Thyroid gland (tissue), 4 donors: ENCODE measurements around the gene AGR3. TPM values are rescaled to one million over a fixed set of nuclear protein-coding genes. Genes with fewer than 3 reads are reported as not detected.

ENCODE experiments used
- DNase-seq, 2 donors: peaks; one replicate each; pipeline ENCODE4 v3.0.0-alpha.2; 2019
- H3K27ac ChIP-seq, 3 donors: fragments of 200-600 bp; sonication (generic); 1 replicate in 2 of 3; 2 replicates in 1 of 3; pipeline ENCODE4 v1.5.1; 2016 to 2019; ENCODE audit warnings: mild to moderate bottlenecking in 1 of 3, moderate library complexity in 1 of 3
- H3K27me3 ChIP-seq: fragments of 200-600 bp; sonication (generic); one replicate; pipeline ENCODE4 v1.5.1; 2019
- H3K36me3 ChIP-seq, 2 donors: fragments of 200-600 bp; sonication (generic); one replicate each; pipeline ENCODE4 v1.5.1; 2016 to 2019
- H3K4me1 ChIP-seq, 2 donors: fragments of 200-600 bp; sonication (generic); one replicate each; pipeline ENCODE4 v1.5.1; 2017 to 2019
- H3K4me3 ChIP-seq, 3 donors: fragments of 200-600 bp; sonication (generic); replicated peaks in 1 of 3; 1 replicate in 2 of 3; 2 replicates in 1 of 3; pipeline ENCODE4 v1.5.1; 2016; ENCODE audit warnings: mild to moderate bottlenecking in 1 of 3
- H3K9me3 ChIP-seq: fragments of 200-600 bp; sonication (generic); one replicate; pipeline ENCODE4 v1.5.1; 2017
- POLR2A ChIP-seq, 2 donors: fragments of 450-650 bp; IDR thresholded peaks; one replicate each; pipeline ENCODE4 v1.6.1; 2017; ENCODE audit warnings: antibody characterized with exemption in 2 of 2, mild to moderate bottlenecking in 2 of 2, moderate library complexity in 1 of 2
- WGBS, 2 donors: methylation state at CpG; one replicate each; pipeline ENCODE4 v1.1.5; 2017; 5-methylcytosine and 5-hydroxymethylcytosine counted together
- intact Hi-C: fragments of 100-400 bp; cut with DNase I; formaldehyde crosslinking; loops from one replicate; pipeline ENCODE4 v1.15.1; 2023
- total RNA-seq, 4 donors: library from RNA; depleted of rRNA; stranded (reverse); fragments of >200 nt; gene quantifications; one replicate each; pipeline ENCODE4 v1.2.3, GENCODE V29; 2016
- TF ChIP-seq, protein P1 (sequence below), 6 experiments: fragments of 200-600 bp in 3 of 6; fragments of 450-650 bp in 3 of 6; sonication (generic) in 3 of 6; IDR thresholded peaks; one replicate each; pipeline ENCODE4 v1.5.1; 2016 to 2019; ENCODE audit warnings: antibody characterized with exemption in 6 of 6, mild to moderate bottlenecking in 2 of 6, inconsistent platforms in 1 of 6, moderate library complexity in 1 of 6

Gene AGR3
- total RNA-seq, 4 donors from 2014 or later, result 1.9 to 7.5 TPM; not detected in 2

DNA sequence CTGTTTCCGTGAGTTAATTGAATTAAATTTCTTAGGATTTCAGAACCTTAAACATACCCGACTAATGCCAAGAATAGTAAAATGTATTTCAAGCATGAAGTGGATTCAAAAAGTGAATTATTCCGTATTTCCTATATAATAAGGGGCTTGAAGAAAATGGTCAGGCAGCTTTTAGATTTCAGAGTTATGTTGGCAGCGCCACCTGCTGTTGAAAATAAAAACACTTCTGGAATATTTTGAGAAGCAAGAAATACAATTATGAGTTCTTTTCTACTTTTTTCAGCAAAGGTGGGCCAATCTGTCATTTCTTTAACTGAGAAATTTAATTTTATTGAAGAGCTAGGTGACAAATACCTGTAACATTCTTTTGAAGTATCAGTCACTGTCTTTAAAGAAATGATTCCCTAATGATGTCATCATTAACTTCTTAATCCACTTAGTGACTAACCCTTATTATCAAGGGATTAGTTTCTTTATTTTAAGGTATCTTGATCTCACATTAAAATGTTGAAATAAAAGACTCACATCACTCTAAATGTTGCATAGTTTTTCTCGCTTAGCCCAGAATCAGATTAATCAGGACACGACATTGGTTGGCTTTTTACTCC, 36.6 kb upstream of the AGR3 start:
- H3K4me1 ChIP-seq, result peaks cover 6 to 11% of the 10 kb centered on the region in 2 donors
- H3K27me3 ChIP-seq, result no peaks in the 10 kb centered on the region
- WGBS, 2 donors, result 50% methylated on average over 6 of the region's 6 CpGs
- TF ChIP-seq POLR2A (IDR thresholded peaks at IDR 0.05), result no peak
- TF ChIP-seq, protein P1, sequence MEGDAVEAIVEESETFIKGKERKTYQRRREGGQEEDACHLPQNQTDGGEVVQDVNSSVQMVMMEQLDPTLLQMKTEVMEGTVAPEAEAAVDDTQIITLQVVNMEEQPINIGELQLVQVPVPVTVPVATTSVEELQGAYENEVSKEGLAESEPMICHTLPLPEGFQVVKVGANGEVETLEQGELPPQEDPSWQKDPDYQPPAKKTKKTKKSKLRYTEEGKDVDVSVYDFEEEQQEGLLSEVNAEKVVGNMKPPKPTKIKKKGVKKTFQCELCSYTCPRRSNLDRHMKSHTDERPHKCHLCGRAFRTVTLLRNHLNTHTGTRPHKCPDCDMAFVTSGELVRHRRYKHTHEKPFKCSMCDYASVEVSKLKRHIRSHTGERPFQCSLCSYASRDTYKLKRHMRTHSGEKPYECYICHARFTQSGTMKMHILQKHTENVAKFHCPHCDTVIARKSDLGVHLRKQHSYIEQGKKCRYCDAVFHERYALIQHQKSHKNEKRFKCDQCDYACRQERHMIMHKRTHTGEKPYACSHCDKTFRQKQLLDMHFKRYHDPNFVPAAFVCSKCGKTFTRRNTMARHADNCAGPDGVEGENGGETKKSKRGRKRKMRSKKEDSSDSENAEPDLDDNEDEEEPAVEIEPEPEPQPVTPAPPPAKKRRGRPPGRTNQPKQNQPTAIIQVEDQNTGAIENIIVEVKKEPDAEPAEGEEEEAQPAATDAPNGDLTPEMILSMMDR (IDR thresholded peaks at IDR 0.05), result peak; percentile 38 to 74 (median 69)
- intact Hi-C loops, result loop anchor here (10.0 kb wide), 1 partner anchor 114 kb away; the partner anchor contains the start of gene AGR2
- no peaks in the 10 kb centered on the region for H3K9me3 ChIP-seq
- no peak overlapping the region for H3K4me3 ChIP-seq
- no peak overlapping the region for H3K27ac ChIP-seq
- peak in 1 of 2 donors; percentile 22 for DNase-seq
- no peaks in the 10 kb centered on the region for H3K36me3 ChIP-seq

DNA sequence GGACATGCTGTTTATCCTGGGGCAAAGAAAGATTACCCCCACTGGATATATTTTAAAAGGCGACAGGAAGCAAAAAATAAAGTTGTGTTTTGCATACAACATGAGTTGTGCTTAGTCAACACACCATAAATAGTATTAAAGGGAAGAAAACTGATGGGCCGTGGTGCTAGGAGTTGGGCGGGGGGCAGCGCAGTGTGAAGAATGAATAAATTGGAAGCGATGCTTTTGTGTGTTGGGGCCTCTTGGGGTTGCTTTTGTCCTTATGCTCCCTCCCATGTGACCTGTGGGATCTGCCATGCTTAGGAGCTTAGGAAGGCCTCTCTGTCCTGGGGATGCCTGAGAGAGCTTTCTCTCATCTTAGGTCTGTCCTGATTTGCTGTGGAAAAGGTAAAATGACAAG, 35.0 kb upstream of the AGR3 start:
- TF ChIP-seq, protein P1 (IDR thresholded peaks at IDR 0.05), result no peak
- no peak for TF ChIP-seq POLR2A (IDR thresholded peaks at IDR 0.05)
- H3K27me3 ChIP-seq, result no peaks in the 10 kb centered on the region
- DNase-seq, result no peak
- no peak overlapping the region for H3K27ac ChIP-seq
- H3K36me3 ChIP-seq, result no peaks in the 10 kb centered on the region
- intact Hi-C loops, result loop anchor here (10.0 kb wide), 1 partner anchor 112 kb away; the partner anchor contains the start of gene AGR2
- H3K9me3 ChIP-seq, result no peaks in the 10 kb centered on the region
- peaks cover 3 to 8% of the 10 kb centered on the region in 2 donors for H3K4me1 ChIP-seq
- H3K4me3 ChIP-seq, result no peak overlapping the region
- 95% methylated on average over 5 of the region's 5 CpGs for WGBS, 2 donors

DNA sequence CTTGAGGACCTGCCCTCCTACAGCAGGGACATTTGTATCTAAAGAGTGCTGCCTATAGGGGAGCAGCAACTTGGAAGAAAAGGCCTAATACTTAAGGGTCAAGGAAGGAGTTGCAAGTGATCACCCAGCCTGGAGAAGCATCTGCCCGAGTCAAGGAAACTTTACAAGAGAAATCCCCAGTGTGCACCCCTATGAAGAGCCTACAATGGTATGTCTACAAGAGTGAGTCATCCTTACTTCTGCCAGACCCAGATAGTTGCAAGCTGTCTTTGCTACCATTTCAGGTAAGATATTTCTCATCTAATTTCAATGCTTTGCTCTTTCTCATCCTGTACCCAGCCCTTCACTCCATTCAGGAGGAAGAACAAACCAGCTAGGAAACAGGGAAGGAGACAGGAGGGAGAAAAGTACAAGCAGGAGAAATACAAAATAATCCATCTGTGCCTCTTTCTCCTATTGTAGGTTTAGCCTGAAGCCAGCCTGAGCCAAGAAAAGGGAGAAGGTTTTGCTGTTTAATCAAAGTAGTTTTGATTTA, 34.4 kb upstream of the AGR3 start:
- Histone ChIP-seq H3K9me3 (no peaks in the 10 kb centered on the region), H3K36me3 (no peaks in the 10 kb centered on the region)
- WGBS, 2 donors, result 50 to 95% methylated on average over 1 of the region's 1 CpG

DNA sequence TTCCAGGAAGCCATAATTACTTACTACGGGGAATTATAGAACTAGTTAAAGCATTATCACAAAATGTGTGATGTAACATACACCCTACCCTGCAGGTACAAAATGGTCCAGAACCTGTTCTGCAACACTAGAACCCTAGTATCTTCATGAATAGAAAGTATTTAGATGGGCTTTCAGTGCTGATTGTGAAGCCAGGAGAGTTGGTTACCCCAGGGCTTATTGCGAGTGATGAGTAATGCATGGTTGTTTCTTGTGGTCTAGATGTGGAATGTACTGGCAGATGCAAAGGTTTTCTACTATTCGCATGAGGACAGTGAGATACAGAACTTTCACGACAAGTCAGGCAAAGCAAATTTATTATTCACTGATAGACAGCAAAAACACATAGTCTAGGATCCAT, 33.6 kb upstream of the AGR3 start:
- intact Hi-C loops, result loop anchor here (10.0 kb wide), 1 partner anchor 111 kb away; the partner anchor contains the start of gene AGR2
- DNase-seq, result no peak
- no peak overlapping the region for H3K27ac ChIP-seq

More for the DNA sequence above, 34.4 kb upstream of the AGR3 start:
- intact Hi-C loops, result loop anchor here (10.0 kb wide), 1 partner anchor 111 kb away; the partner anchor contains the start of gene AGR2
- Histone ChIP-seq H3K27me3 (no peaks in the 10 kb centered on the region), H3K27ac (no peak overlapping the region), H3K4me1 (peaks cover 0 to 2% of the 10 kb centered on the region in 2 donors), H3K4me3 (no peak overlapping the region)
- TF ChIP-seq, protein P1 (IDR thresholded peaks at IDR 0.05), result no peak
- TF ChIP-seq POLR2A (IDR thresholded peaks at IDR 0.05), result no peak
- DNase-seq, result no peak

More for the DNA sequence above, 33.6 kb upstream of the AGR3 start:
- TF ChIP-seq, protein P1 (IDR thresholded peaks at IDR 0.05), result no peak
- no peak for TF ChIP-seq POLR2A (IDR thresholded peaks at IDR 0.05)
- Histone ChIP-seq H3K36me3 (no peaks in the 10 kb centered on the region), H3K4me1 (no peaks in the 10 kb centered on the region), H3K4me3 (no peak overlapping the region), H3K9me3 (no peaks in the 10 kb centered on the region), H3K27me3 (no peaks in the 10 kb centered on the region)
- 93 to 94% methylated on average over 4 of the region's 4 CpGs for WGBS, 2 donors
